Liver (tissue), 9 donors: ENCODE results near the gene METTL4. TPM values are rescaled to one million over a fixed set of nuclear protein-coding genes. Genes with fewer than 3 reads are reported as not detected.

Experiments used
- DNase-seq: peaks from one replicate; pipeline ENCODE4 v3.0.0-alpha.2; 2017; ENCODE audit warnings: low spot score
- H3K27ac ChIP-seq, 2 donors: one replicate each; pipeline ENCODE4 v1.7.0; 2013; ENCODE audit warnings: inconsistent platforms in 2 of 2, low read length in 2 of 2, control low read depth in 1 of 2, low read depth in 1 of 2, mild to moderate bottlenecking in 1 of 2
- H3K27me3 ChIP-seq, 4 donors: one replicate each; pipeline versions ENCODE4 v1.6.1 to v1.7.0; 2013; ENCODE audit warnings: low read length in 3 of 4, inconsistent platforms in 1 of 4, mild to moderate bottlenecking in 1 of 4, moderate library complexity in 1 of 4; ENCODE audit not compliant: control insufficient read depth in 4 of 4, insufficient read depth in 4 of 4
- H3K36me3 ChIP-seq, 4 donors: one replicate each; pipeline versions ENCODE4 v1.6.1 to v1.7.0; 2013; ENCODE audit warnings: low read length in 3 of 4, mild to moderate bottlenecking in 3 of 4, low read depth in 1 of 4, moderate library complexity in 1 of 4; ENCODE audit not compliant: control insufficient read depth in 4 of 4, insufficient read depth in 3 of 4
- H3K4me1 ChIP-seq, 4 donors: one replicate each; pipeline versions ENCODE4 v1.6.1 to v1.7.0; 2013; ENCODE audit warnings: low read length in 3 of 4, mild to moderate bottlenecking in 3 of 4, moderate library complexity in 1 of 4; ENCODE audit not compliant: control insufficient read depth in 4 of 4, insufficient read depth in 4 of 4
- H3K4me3 ChIP-seq, 3 donors: one replicate each; pipeline versions ENCODE4 v1.6.1 to v1.7.0; 2013; ENCODE audit warnings: low read length in 3 of 3, control low read depth in 1 of 3, low read depth in 1 of 3, mild to moderate bottlenecking in 1 of 3
- H3K9ac ChIP-seq, 2 donors: one replicate each; pipeline ENCODE4 v1.7.0; 2013; ENCODE audit warnings: low read length in 2 of 2, mild to moderate bottlenecking in 2 of 2, moderate library complexity in 2 of 2, control low read depth in 1 of 2, low read depth in 1 of 2
- H3K9me3 ChIP-seq, 4 donors: one replicate each; pipeline versions ENCODE4 v1.6.1 to v1.7.0; 2013; ENCODE audit warnings: low read length in 3 of 4; ENCODE audit not compliant: control insufficient read depth in 4 of 4
- ATF3 ChIP-seq: IDR thresholded peaks from 2 replicates; pipeline ENCODE4 v1.6.1; 2016; ENCODE audit warnings: antibody characterized with exemption
- EGR1 ChIP-seq, 2 donors: IDR thresholded peaks; 2 replicates each; pipeline ENCODE4 v1.6.1; 2016 to 2018; ENCODE audit warnings: antibody characterized with exemption in 2 of 2, low read depth in 2 of 2
- FOXA1 ChIP-seq: IDR thresholded peaks from 2 replicates; pipeline ENCODE4 v1.6.1; 2016; ENCODE audit warnings: antibody characterized with exemption
- FOXA2 ChIP-seq: IDR thresholded peaks from 2 replicates; pipeline ENCODE4 v1.6.1; 2016; ENCODE audit warnings: antibody characterized with exemption
- GABPA ChIP-seq, 2 donors: IDR thresholded peaks in 1 of 2; conservative IDR thresholded peaks in 1 of 2; 2 replicates each; pipeline ENCODE4 v1.6.1; 2016; ENCODE audit warnings: antibody characterized with exemption in 2 of 2, mild to moderate bottlenecking in 1 of 2, moderate library complexity in 1 of 2
- HNF4A ChIP-seq, 2 donors: conservative IDR thresholded peaks; 2 replicates each; pipeline ENCODE4 v1.6.1; 2016; ENCODE audit warnings: antibody characterized with exemption in 2 of 2, mild to moderate bottlenecking in 2 of 2
- HNF4G ChIP-seq: IDR thresholded peaks from 2 replicates; pipeline ENCODE4 v1.6.1; 2016; ENCODE audit warnings: antibody characterized with exemption
- JUND ChIP-seq, 2 donors: IDR thresholded peaks; 2 replicates each; pipeline ENCODE4 v1.6.1; 2016; ENCODE audit warnings: antibody characterized with exemption in 2 of 2
- RAD21 ChIP-seq, 2 donors: IDR thresholded peaks; 2 replicates each; pipeline ENCODE4 v1.6.1; 2016; ENCODE audit warnings: antibody characterized with exemption in 2 of 2, mild to moderate bottlenecking in 2 of 2
- REST ChIP-seq: IDR thresholded peaks from 2 replicates; pipeline ENCODE4 v1.6.1; 2016; ENCODE audit warnings: antibody characterized with exemption, mild to moderate bottlenecking
- RXRA ChIP-seq, 2 donors: IDR thresholded peaks; 2 replicates each; pipeline ENCODE4 v1.6.1; 2017 to 2018; ENCODE audit warnings: antibody characterized with exemption in 2 of 2, mild to moderate bottlenecking in 1 of 2
- SP1 ChIP-seq: IDR thresholded peaks from 2 replicates; pipeline ENCODE4 v1.6.1; 2018; ENCODE audit warnings: antibody characterized with exemption, mild to moderate bottlenecking
- TAF1 ChIP-seq: conservative IDR thresholded peaks from 2 replicates; pipeline ENCODE4 v1.6.1; 2016; ENCODE audit warnings: antibody characterized with exemption, mild to moderate bottlenecking
- polyA plus RNA-seq, 2 donors: library from polyadenylated mRNA; stranded (reverse) in 1 of 2; unstranded in 1 of 2; fragments of 200-250 nt in 1 of 2; fragments of >200 nt in 1 of 2; fragmentation: Nextera tagmentation in 1 of 2; extraction: Ambion mirVana in 1 of 2; gene quantifications; one replicate each; pipeline versions ENCODE4 v1.2.1 to v1.2.3, GENCODE V29; 2013 to 2015
- total RNA-seq, 2 donors: library from RNA; depleted of rRNA; stranded (reverse); fragments of >200 nt; gene quantifications; one replicate each; pipeline ENCODE4 v1.2.3, GENCODE V29; 2014
- TF ChIP-seq, protein P1 (sequence below): IDR thresholded peaks from 2 replicates; pipeline ENCODE4 v1.6.1; 2016; ENCODE audit warnings: antibody characterized with exemption
- TF ChIP-seq, protein P2 (sequence below): IDR thresholded peaks from 2 replicates; pipeline ENCODE4 v1.6.1; 2016; ENCODE audit warnings: antibody characterized with exemption
- donor health status: healthy.
- donor health status: healthy.
- donor health status: healthy.
- donor health status: healthy.
- donor health status: healthy.

METTL4 gene
- total and polyA plus RNA-seq, 4 donors: 1.9 to 13.9 (median 3.5) TPM

- TF ChIP-seq, protein P1, sequence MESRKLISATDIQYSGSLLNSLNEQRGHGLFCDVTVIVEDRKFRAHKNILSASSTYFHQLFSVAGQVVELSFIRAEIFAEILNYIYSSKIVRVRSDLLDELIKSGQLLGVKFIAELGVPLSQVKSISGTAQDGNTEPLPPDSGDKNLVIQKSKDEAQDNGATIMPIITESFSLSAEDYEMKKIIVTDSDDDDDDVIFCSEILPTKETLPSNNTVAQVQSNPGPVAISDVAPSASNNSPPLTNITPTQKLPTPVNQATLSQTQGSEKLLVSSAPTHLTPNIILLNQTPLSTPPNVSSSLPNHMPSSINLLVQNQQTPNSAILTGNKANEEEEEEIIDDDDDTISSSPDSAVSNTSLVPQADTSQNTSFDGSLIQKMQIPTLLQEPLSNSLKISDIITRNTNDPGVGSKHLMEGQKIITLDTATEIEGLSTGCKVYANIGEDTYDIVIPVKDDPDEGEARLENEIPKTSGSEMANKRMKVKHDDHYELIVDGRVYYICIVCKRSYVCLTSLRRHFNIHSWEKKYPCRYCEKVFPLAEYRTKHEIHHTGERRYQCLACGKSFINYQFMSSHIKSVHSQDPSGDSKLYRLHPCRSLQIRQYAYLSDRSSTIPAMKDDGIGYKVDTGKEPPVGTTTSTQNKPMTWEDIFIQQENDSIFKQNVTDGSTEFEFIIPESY: no peak
- TF ChIP-seq ATF3: no peak
- no peak for TF ChIP-seq HNF4A (conservative IDR thresholded peaks at IDR 0.05)
- TF ChIP-seq, protein P2, sequence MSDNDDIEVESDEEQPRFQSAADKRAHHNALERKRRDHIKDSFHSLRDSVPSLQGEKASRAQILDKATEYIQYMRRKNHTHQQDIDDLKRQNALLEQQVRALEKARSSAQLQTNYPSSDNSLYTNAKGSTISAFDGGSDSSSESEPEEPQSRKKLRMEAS: no peak
Observed at GRCh38 chr18:2606335-2606734, 35.0 kb upstream of the METTL4 start (continued).

DNA sequence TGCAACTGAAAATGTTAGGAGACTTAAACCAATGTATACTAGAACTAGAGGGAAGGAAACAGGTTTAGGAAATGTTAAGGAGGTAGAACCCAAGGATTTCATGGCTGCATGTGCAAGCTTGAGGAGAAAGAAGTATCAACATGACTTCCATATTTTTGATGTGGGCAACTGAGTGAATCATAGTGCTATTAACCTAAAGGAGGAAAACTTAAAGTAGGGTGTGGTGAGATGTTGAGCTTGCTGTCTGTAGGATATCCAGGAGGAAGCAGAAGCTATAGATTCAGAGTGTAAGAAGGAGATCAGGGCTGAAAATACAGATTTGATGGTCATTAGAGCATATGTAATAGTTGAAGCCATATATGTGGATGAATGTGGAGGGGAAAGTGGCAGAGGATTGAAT is 31.5 kb upstream of the METTL4 start:
- no peak overlapping the region for H3K9ac ChIP-seq
- H3K27me3 ChIP-seq: no peaks in the 10 kb centered on the region
- no peaks in the 10 kb centered on the region for H3K36me3 ChIP-seq
- no peak for DNase-seq
- H3K9me3 ChIP-seq: no peaks in the 10 kb centered on the region
- H3K4me3 ChIP-seq: no peak overlapping the region
- no peak overlapping the region for H3K27ac ChIP-seq
- H3K4me1 ChIP-seq: no peaks in the 10 kb centered on the region
- TF ChIP-seq SP1 (no peak), TAF1 (no peak), FOXA2 (no peak), RAD21 (IDR thresholded peaks at IDR 0.05) (no peak), REST (no peak), RXRA (IDR thresholded peaks at IDR 0.05) (no peak), HNF4G (no peak), GABPA (IDR thresholded peaks at IDR 0.05 in 1 of 2, conservative IDR thresholded peaks at IDR 0.05 in 1 of 2) (no peak), HNF4A (conservative IDR thresholded peaks at IDR 0.05) (no peak), ATF3 (no peak), FOXA1 (no peak), JUND (IDR thresholded peaks at IDR 0.05) (no peak), EGR1 (IDR thresholded peaks at IDR 0.05; ENCODE audit: low read depth in 2 of 2) (no peak)
- TF ChIP-seq, protein P2: no peak
- TF ChIP-seq, protein P1: no peak
